Hippocampal formation (tissue), 2 donors: ENCODE measurements around the gene HMGCLL1.

Experiments used
- DNase-seq, 2 donors: peaks; one replicate each; lab custom pipeline; 2025; lab: John Stamatoyannopoulos, UW

The HMGCLL1 gene

GRCh38 chr6:55578537-55579363 lies at the start of gene HMGCLL1:
TSS of gene HMGCLL1 (minus strand) at chr6:55579192. CDS start at chr6:55579055, 137 bp downstream.
- peak; percentile 29 to 40 for DNase-seq

GRCh38 chr6:55621993-55622392 lies 43.0 kb upstream of the HMGCLL1 start:
- no peak for DNase-seq

- no peak for DNase-seq
Observed at GRCh38 chr6:55621244-55621643, 42.3 kb upstream of the HMGCLL1 start.

- DNase-seq = no peak
Observed at GRCh38 chr6:55617272-55617671, 38.3 kb upstream of the HMGCLL1 start.

GRCh38 chr6:55604021-55604420 lies 25.0 kb upstream of the HMGCLL1 start:
- DNase-seq = no peak

GRCh38 chr6:55601120-55601519 lies 22.1 kb upstream of the HMGCLL1 start:
- no peak for DNase-seq

GRCh38 chr6:55594442-55594841 lies 15.4 kb upstream of the HMGCLL1 start:
- DNase-seq = no peak

- no peak for DNase-seq
Observed at GRCh38 chr6:55584654-55585354, 5.8 kb upstream of the HMGCLL1 start.

- DNase-seq = no peak
Observed at GRCh38 chr6:55576811-55577210, 2.2 kb downstream of the HMGCLL1 start.

- DNase-seq = no peak
Observed at GRCh38 chr6:55574556-55574955, 4.4 kb downstream of the HMGCLL1 start.

- no peak for DNase-seq
Observed at GRCh38 chr6:55569638-55570037, 9.4 kb downstream of the HMGCLL1 start.

- peak in 1 of 2 donors; percentile 61 for DNase-seq
Observed at GRCh38 chr6:55568808-55569439, 10.1 kb downstream of the HMGCLL1 start.

- DNase-seq = no peak
Observed at GRCh38 chr6:55567558-55567957, 11.4 kb downstream of the HMGCLL1 start.

GRCh38 chr6:55566036-55566710 lies 12.8 kb downstream of the HMGCLL1 start:
- no peak for DNase-seq

GRCh38 chr6:55562318-55562717 lies 16.7 kb downstream of the HMGCLL1 start:
- no peak for DNase-seq

- DNase-seq = no peak
Observed at GRCh38 chr6:55560290-55560885, 18.6 kb downstream of the HMGCLL1 start.

- no peak for DNase-seq
Observed at GRCh38 chr6:55557146-55557545, 21.8 kb downstream of the HMGCLL1 start.

GRCh38 chr6:55545791-55546190 lies 33.2 kb downstream of the HMGCLL1 start:
- DNase-seq = no peak

GRCh38 chr6:55543633-55544309 lies 35.2 kb downstream of the HMGCLL1 start:
- no peak for DNase-seq

- DNase-seq = no peak
Observed at GRCh38 chr6:55541024-55541423, 38.0 kb downstream of the HMGCLL1 start.

- no peak for DNase-seq
Observed at GRCh38 chr6:55536391-55536956, 42.5 kb downstream of the HMGCLL1 start.
